Pancreas (tissue), 10 donors: ENCODE measurements around the gene HDAC11. TPM values are rescaled to one million over a fixed set of nuclear protein-coding genes. Genes with fewer than 3 reads are reported as not detected.
A peak's percentile ranks its signal among the peaks of the same experiment; 100 is the strongest.
"Not testable (repeated sequence)": the region's sequence is repeated elsewhere in the genome, so short reads cannot be mapped to it uniquely, and the experiment has no call there.

Experiments
- ATAC-seq, 4 donors: fragments of 200-7000 bp; cut with Tn5 transposase; one replicate each; pipeline versions ENCODE4 v1.8.0 to v1.9.1; 2020; ENCODE audit warnings: mild to moderate bottlenecking in 4 of 4, moderate library complexity in 4 of 4
- DNase-seq, 6 donors: peaks; one replicate each; pipeline ENCODE4 v3.0.0-alpha.2; 2020
- FAIRE-seq: peaks from 2 replicates; lab custom pipeline; 2012; peaks lifted over from hg19 to GRCh38; lab: Jason Lieb, UNC
- H3K27ac ChIP-seq, 4 donors: fragments of 200-600 bp; sonication (generic); 1 replicate in 3 of 4; 2 replicates in 1 of 4; pipeline versions ENCODE4 v1.5.0 to v1.8.0; 2020
- H3K27me3 ChIP-seq, 4 donors: fragments of 200-600 bp; one replicate each; pipeline ENCODE4 v1.8.0; 2021
- H3K36me3 ChIP-seq, 3 donors: fragments of 200-600 bp; sonication (generic) in 1 of 3; one replicate each; pipeline versions ENCODE4 v1.5.0 to v1.8.0; 2020 to 2021
- H3K4me1 ChIP-seq, 3 donors: fragments of 200-600 bp; one replicate each; pipeline ENCODE4 v1.8.0; 2021
- H3K4me3 ChIP-seq, 4 donors: fragments of 200-600 bp; sonication (generic) in 2 of 4; one replicate each; pipeline versions ENCODE4 v1.5.0 to v1.8.0; 2020 to 2021
- H3K9me3 ChIP-seq, 4 donors: fragments of 200-600 bp; one replicate each; pipeline ENCODE4 v1.8.0; 2021
- CTCF ChIP-seq, 4 donors: fragments of 200-600 bp; sonication (generic) in 3 of 4; IDR thresholded peaks; one replicate each; pipeline versions ENCODE4 v1.5.0 to v1.8.0; 2021; ENCODE audit warnings: antibody characterized with exemption in 4 of 4
- WGBS, 2 donors: extraction: QIAGEN DNeasy Blood & Tissue Kit; methylation state at CpG; one replicate each; pipeline ENCODE4 v1.1.7; 2013; 5-methylcytosine and 5-hydroxymethylcytosine counted together
- intact Hi-C, 3 donors: fragments of 100-400 bp; cut with DNase I; formaldehyde crosslinking; loops; one replicate each; pipeline versions ENCODE4 v1.11.1 to v1.14.2; 2022
- polyA plus RNA-seq, 2 donors: library from polyadenylated mRNA; stranded (reverse); fragments of 200-250 nt; gene quantifications; one replicate each; pipeline ENCODE4 v1.2.3, GENCODE V29; 2013
- total RNA-seq, 6 donors: library from RNA; stranded (reverse); fragmentation: NEBNext Ultra II Directional in 4 of 6; extraction: Animal tissue kit (Norgen Biotek cat#: 25700) in 4 of 6; gene quantifications; one replicate each; pipeline versions ENCODE4 v1.2.1 to v1.2.4, GENCODE V29; 2021 to 2023
- donor health status: healthy with polysubstance abuse.
- donor health status: DM: no; HTN: no; CAD: no; lungs with moderate emphysema.
- donor health status: DM: no; HTN: no; CAD: no.
- donor health status: control.
- donor health status: control.
- donor health status: Bipolar disorder and iron deficiency.
- donor health status: DM: yes; HTN: yes; CAD: no.
- donor health status: DM: no; HTN: no; CAD: no.
- donor health status: DM: no; HTN: no; CAD: no.
- donor health status: DM: yes; HTN: yes; CAD: no.

HDAC11 gene
- total and polyA plus RNA-seq, 8 donors, result 20.4 to 40.3 (median 26.8) TPM

DNA sequence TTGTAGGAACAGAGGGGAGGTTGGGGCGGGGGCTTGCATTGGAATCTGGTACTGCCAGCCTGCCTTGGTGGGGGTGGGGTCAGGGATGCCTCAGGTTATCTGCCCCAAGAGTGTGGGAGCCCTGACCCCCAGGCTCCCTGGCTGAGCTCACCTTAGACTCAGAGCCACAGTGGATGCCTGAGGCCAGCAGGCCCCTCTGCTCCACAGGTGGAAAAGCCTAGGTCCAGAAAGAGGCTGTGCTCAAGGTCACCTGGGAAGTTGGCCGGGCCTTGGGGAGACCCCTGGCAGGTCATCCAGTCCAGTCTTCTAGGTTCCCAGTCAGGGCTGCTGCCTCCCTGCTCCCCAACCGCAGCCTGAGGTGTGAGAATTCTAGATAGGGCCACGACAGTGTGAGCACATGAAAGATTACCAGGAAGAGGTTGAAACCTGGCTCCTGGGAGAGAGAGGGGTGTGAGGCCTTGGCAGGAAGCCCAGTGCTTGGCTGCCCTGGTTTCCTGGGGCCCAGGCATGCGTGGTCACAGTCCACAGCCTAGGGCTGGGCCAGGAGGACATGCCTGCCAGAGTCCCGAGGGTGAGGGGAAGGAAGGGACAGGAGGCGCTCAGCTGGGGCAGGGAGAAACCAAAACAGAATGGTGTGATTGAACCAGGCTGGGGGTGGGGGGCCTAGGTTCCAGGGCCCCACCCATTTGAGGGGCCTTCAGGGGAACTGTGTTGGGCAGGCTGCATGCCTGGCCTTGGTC is 4.9 kb downstream of the HDAC11 start:
- no peaks in the 10 kb centered on the region for H3K9me3 ChIP-seq
- WGBS, 2 donors, result 16 to 20% methylated on average over 7 of the region's 7 CpGs
- H3K27me3 ChIP-seq, result no peaks in the 10 kb centered on the region
- TF ChIP-seq CTCF (IDR thresholded peaks at IDR 0.05), result no peak
- no peak overlapping the region for H3K4me3 ChIP-seq
- peak overlapping the region; percentile 61 to 94 (median 90) for H3K27ac ChIP-seq
- FAIRE-seq, result no peak
- ATAC-seq, result peak; percentile 82 to 91 (median 84)
- H3K4me1 ChIP-seq, result peaks cover 34 to 40% (median 39%) of the 10 kb centered on the region in 3 donors
- DNase-seq, result peak; percentile 94 to 98 (median 96)
- peaks cover 0 to 8% (median 0%) of the 10 kb centered on the region in 3 donors for H3K36me3 ChIP-seq
- intact Hi-C loops, result no loop called here

DNA sequence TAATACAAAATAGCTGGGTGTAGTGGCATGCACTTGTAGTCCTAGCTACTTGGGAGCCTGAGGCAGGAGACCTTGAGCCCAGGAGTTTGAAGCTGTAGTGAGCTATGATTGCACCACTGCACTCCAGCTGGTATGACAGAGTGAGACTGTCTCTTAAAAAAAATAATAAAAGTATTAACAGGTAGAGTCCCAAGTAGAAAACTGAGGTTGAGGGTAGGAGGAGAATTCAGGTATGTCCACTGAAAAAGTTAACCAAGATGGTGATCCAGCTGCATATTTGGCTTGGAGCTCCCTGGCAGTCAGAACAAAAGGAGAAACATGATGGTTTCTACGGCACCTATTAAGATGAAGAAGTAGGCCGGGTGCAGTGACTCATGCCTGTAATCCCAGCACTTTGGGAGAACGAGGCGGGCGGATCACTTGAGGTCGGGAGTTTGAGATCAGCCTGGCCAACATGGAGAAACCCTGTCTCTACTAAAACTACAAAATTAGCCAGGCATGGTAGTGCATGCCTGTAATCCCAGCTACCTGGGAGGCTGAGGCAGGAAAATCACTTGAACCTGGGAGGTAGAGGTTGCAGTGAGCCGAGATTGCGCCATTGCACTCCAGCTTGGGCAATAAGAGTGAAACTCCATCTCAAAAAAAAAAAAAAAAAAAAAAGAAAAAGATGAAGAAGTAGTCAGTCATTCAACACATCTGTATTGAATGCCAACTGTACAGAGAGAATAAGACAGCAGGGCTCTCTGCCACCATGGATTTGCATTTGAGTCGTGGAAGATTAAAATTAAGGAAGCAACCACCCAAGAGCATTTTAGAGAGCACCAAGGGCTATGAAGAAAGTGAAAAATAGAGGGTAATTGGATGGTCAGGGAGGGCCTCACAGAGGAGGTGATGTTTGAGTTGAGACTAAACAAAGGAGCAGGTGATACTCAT is 5.8 kb downstream of the HDAC11 start:
- DNase-seq (peak in 1 of 6 donors; percentile 30), ATAC-seq (peak in 2 of 4 donors; percentile 0)
- H3K27me3 ChIP-seq, FAIRE-seq, H3K4me3 ChIP-seq, intact Hi-C loops, H3K36me3 ChIP-seq, H3K9me3 ChIP-seq: not testable (repeated sequence)
- H3K27ac ChIP-seq, result peak overlapping the region; percentile 61 to 94 (median 90)
- 80 to 81% methylated on average over 9 of the region's 9 CpGs for WGBS, 2 donors
- H3K4me1 ChIP-seq, result peaks cover 34 to 40% (median 39%) of the 10 kb centered on the region in 3 donors

DNA sequence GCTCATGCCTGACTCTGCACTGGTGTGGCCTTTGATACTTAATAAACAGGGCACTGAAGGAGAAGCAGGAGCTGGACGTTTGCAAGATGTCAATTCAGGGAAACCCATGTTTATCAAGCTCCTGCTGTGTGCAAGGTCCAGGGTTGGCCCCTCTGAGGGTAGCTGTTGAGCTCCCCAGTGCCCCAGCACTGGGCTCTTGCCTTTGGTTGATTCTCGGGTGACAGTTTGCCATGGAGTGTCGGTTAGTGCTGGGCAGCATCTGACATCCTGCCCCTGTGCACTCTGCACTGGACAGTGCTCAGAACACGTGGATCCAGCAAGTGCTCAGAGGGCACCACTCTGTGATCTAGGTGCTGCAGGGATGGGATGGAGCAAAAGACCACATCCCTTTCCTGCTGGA is 7.3 kb downstream of the HDAC11 start:
- ATAC-seq, result no peak
- Histone ChIP-seq H3K9me3 (no peaks in the 10 kb centered on the region), H3K27ac (no peak overlapping the region), H3K27me3 (no peaks in the 10 kb centered on the region), H3K4me3 (no peak overlapping the region), H3K36me3 (peaks cover 0 to 8% (median 0%) of the 10 kb centered on the region in 3 donors), H3K4me1 (peaks cover 23 to 36% (median 32%) of the 10 kb centered on the region in 3 donors)
- peak in 1 of 6 donors; percentile 39 for DNase-seq
- intact Hi-C loops, result no loop called here
- no peak for FAIRE-seq
- TF ChIP-seq CTCF (IDR thresholded peaks at IDR 0.05), result no peak
- WGBS, 2 donors, result 52 to 63% methylated on average over 4 of the region's 4 CpGs

DNA sequence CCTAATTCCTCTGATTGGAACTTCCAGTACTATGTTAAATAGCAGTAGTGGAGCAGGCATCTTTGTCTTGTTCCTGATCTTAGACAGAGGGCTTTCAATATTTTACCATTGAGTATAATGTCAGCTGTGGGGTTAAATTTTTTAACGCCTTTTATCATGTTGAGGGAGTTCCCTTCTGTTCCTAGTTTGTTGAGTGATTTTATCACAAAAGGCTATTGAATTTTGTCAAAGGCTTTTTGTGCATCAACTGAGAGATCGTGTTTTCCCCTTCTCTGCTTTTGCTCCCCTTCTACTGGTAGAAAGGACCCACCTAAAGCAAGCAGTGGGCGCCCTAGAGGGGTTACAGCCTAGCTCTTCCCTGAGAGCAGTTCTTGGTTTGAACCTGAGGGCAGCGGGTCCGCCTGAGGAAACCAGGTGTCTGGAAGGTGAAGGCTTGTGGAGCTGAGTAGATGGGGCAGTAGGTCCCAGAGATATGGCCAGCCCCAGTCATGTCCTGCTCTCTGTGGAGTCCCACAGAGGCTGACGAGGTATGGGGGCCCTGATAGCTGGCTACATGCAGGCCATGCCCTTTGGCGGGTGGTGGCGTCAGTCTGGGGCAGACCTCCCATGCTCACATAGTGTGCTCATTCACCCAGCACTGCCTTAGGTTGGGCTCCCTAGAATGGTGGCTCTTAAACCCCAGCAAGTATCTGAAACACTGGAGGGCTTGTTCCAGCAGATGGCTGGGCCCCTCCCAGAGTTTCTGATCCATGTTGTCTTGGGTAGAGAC is 11.3 kb downstream of the HDAC11 start:
- no peak for FAIRE-seq
- no peaks in the 10 kb centered on the region for H3K9me3 ChIP-seq
- no peaks in the 10 kb centered on the region for H3K27me3 ChIP-seq
- no peak for TF ChIP-seq CTCF (IDR thresholded peaks at IDR 0.05)
- 86 to 88% methylated on average over 8 of the region's 8 CpGs for WGBS, 2 donors
- no peak for ATAC-seq
- peak in 1 of 6 donors; percentile 34 for DNase-seq
- H3K4me1 ChIP-seq, result no peaks in the 10 kb centered on the region
- no peak overlapping the region for H3K27ac ChIP-seq
- H3K36me3 ChIP-seq, result peaks cover 0 to 17% (median 0%) of the 10 kb centered on the region in 3 donors
- intact Hi-C loops, result loop anchor here in 1 of 3 donors (10.0 kb wide), 1 partner anchor 393 kb away; the partner anchor contains the start of gene WNT7A
- no peak overlapping the region for H3K4me3 ChIP-seq
